Measurements from ENCODE around the gene GPRC5A. TPM values are rescaled to one million over a fixed set of nuclear protein-coding genes. Genes with fewer than 3 reads are reported as not detected.

GPRC5A gene
- total and polyA plus RNA-seq, 2 of the 4 experiments (the other 2 are of a cell fraction), result 49.6 to 201 TPM

DNA sequence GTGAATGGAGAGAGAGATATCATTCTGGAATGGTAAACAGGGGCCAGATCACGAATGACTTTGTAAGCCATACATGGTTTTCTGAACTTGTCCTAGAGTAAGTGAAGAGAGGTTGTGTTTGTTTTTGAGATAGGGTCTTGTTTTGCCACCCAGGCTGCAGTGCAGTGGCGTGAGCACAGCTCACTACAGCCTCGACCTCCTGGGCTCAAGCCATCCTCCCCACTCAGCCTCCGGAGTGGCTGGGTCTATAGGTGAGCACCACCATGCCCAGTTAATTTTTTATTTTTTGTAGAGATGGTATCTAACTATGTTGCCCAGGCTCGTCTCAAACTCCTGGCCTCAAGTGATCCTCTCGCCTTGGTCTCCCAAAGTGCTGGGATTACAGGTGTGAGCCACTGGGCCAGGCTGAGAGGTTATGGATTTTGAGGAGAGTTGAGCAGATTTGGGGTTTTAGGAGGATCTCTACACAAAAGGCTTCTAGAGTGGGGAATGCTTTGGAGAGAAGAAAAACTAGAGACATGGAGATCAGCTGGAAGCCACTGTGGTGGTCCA is 19.7 kb upstream of the GPRC5A start:
- H3K23ac ChIP-seq (ENCODE audit: low read depth, low read length), result peak overlapping the region; percentile 94
- in situ Hi-C loops (cut with MboI; ENCODE audit: low sequenced_read_pairs) (loop anchor here (25.0 kb wide), 1 partner anchor 1516 kb away; no protein-coding TSS in a partner anchor), dilution Hi-C loops (cut with HindIII; ENCODE audit: low sequenced_read_pairs, unreplicated experiment) (no loop called here), intact Hi-C loops (cut with micrococcal nuclease) (loop anchor here (1.0 kb wide), 1 partner anchor 25 kb away; no protein-coding TSS in a partner anchor)
- peak overlapping the region; percentile 92 for H2AK9ac ChIP-seq (replicated peaks; ENCODE audit: low read depth, low read length, poor library complexity)
- BruUV-seq (replicated peaks), result no TSS peak
- H3K18ac ChIP-seq (ENCODE audit: low read depth, low read length), result peak overlapping the region; percentile 99
- H3K4me2 ChIP-seq (ENCODE audit: low read depth, low read length), result peak overlapping the region; percentile 34; the same call in 1 of the 2 replicates
- peak overlapping the region; percentile 98 for H4K5ac ChIP-seq (ENCODE audit: low read depth, low read length)
- no peak for DNase-seq
- H3K9ac ChIP-seq (ENCODE audit: low read depth, low read length), result peak overlapping the region; percentile 24; the same call in 1 of the 2 replicates
- peak overlapping the region; percentile 49 for H2AFZ ChIP-seq (replicated peaks; ENCODE audit: low read length, poor library complexity)
- H4K91ac ChIP-seq (ENCODE audit: insufficient read depth, low read depth, low read length), result peak overlapping the region; percentile 99
- H3K27ac ChIP-seq (ENCODE audit: insufficient read depth, low read length), result peak overlapping the region; percentile 96
- H3K9me3 ChIP-seq (ENCODE audit: control insufficient read depth, insufficient read depth, low read length), result no peaks in the 10 kb centered on the region
- peak overlapping the region; percentile 98 for H2BK20ac ChIP-seq (ENCODE audit: low read depth, low read length)
- ChIA-PET POLR2A (ENCODE audit: unreplicated experiment) (no interaction called here), CTCF (interaction anchor here (0.7 kb wide), 1 partner anchor 869 kb away, joined by 4 read pairs; no protein-coding TSS in a partner anchor)
- peak overlapping the region; percentile 100 for H2BK5ac ChIP-seq (ENCODE audit: low read depth, low read length, poor library complexity, severe bottlenecking)
- H4K20me1 ChIP-seq (ENCODE audit: insufficient read depth, low read length), result no peaks in the 10 kb centered on the region
- H3K79me1 ChIP-seq (ENCODE audit: low read depth in 1 of 2, low read length in 2 of 2), result peaks cover 8 to 29% of the 10 kb centered on the region in 2 experiments; a peak in 3 of 4 replicates
- 88% methylated on average over 1 of the region's 6 CpGs; no CpG with 5 or more reads in 1 of the 2 experiments for WGBS, 2 experiments (ENCODE audit: extremely low coverage in 2 of 2, insufficient read length in 1 of 2)
- ATAC-seq (ENCODE audit: low read depth), result no peak
- no peaks in the 10 kb centered on the region; the same call in 1 of the 2 replicates for H3K36me3 ChIP-seq (ENCODE audit: control insufficient read depth, insufficient read depth, low read length)
- H2AK5ac ChIP-seq (ENCODE audit: low read depth, low read length), result peak overlapping the region; percentile 100
- peak overlapping the region; percentile 86 for H3K56ac ChIP-seq (ENCODE audit: extremely low read depth, insufficient read depth, low read length)
- TF ChIP-seq RAD21 (IDR thresholded peaks at IDR 0.05; ENCODE audit: low read length), result no peak
- TF ChIP-seq CEBPB (IDR thresholded peaks at IDR 0.05; ENCODE audit: low read depth, low read length), result no peak
- TF ChIP-seq BHLHE40 (IDR thresholded peaks at IDR 0.05; ENCODE audit: low read depth, low read length), result no peak
- H2BK120ac ChIP-seq (ENCODE audit: low read depth, low read length), result peak overlapping the region; percentile 100
- H3K4ac ChIP-seq (ENCODE audit: low read depth, low read length), result peak overlapping the region; percentile 99
- peak overlapping the region; percentile 89 to 97 for H4K8ac ChIP-seq (ENCODE audit: low read depth in 2 of 2, low read length in 2 of 2)
- H3K14ac ChIP-seq (replicated peaks; ENCODE audit: low read depth, low read length), result peak overlapping the region; percentile 98
- no peaks in the 10 kb centered on the region for H3K27me3 ChIP-seq (ENCODE audit: control insufficient read depth, insufficient read depth, low read length)
- H3K4me1 ChIP-seq (ENCODE audit: control insufficient read depth, insufficient read depth, low read length), result peaks cover 26% of the 10 kb centered on the region
- H2BK15ac ChIP-seq (ENCODE audit: low read depth, low read length), result peak overlapping the region; percentile 98
- no peak overlapping the region for H3K4me3 ChIP-seq (ENCODE audit: insufficient read depth, low read depth, low read length)
- peaks cover 18% of the 10 kb centered on the region; the same call in 1 of the 2 replicates for H3K9me1 ChIP-seq (ENCODE audit: insufficient read depth, low read length)
